H9 (cell line): ENCODE data around the gene STAC. TPM values are rescaled to one million over a fixed set of nuclear protein-coding genes. Genes with fewer than 3 reads are reported as not detected.
"Not testable (repeated sequence)": the region's sequence is repeated elsewhere in the genome, so short reads cannot be mapped to it uniquely, and the experiment has no call there.

ENCODE experiments used
- DNase-seq: peaks from one replicate; pipeline ENCODE4 v3.0.0-alpha.2; 2017
- H2AFZ ChIP-seq: one replicate; pipeline ENCODE4 v1.6.1; 2013; ENCODE audit warnings: mild to moderate bottlenecking, low read length, control low read depth, moderate library complexity
- H2AK5ac ChIP-seq: 2 replicates; pipeline ENCODE4 v1.6.1; 2013; ENCODE audit warnings: low read length, control low read depth, mixed read lengths; ENCODE audit not compliant: insufficient read length
- H2BK120ac ChIP-seq: one replicate; pipeline ENCODE4 v1.6.1; 2013; ENCODE audit warnings: low read depth, mild to moderate bottlenecking, low read length, control low read depth, inconsistent platforms; ENCODE audit not compliant: poor library complexity, severe bottlenecking
- H2BK12ac ChIP-seq: 2 replicates; pipeline ENCODE4 v1.6.1; 2013; ENCODE audit warnings: low read length, control low read depth, mixed read lengths, low read depth; ENCODE audit not compliant: insufficient read length
- H2BK15ac ChIP-seq: 2 replicates; pipeline ENCODE4 v1.6.1; 2013; ENCODE audit warnings: low read depth, low read length, control low read depth
- H2BK20ac ChIP-seq: one replicate; pipeline ENCODE4 v1.6.1; 2013; ENCODE audit warnings: low read depth, mild to moderate bottlenecking, low read length, control low read depth, inconsistent platforms; ENCODE audit not compliant: poor library complexity, severe bottlenecking
- H2BK5ac ChIP-seq: 2 replicates; pipeline ENCODE4 v1.6.1; 2013; ENCODE audit warnings: low read length, control low read depth, mixed read lengths; ENCODE audit not compliant: insufficient read length
- H3K14ac ChIP-seq: 2 replicates; pipeline ENCODE4 v1.6.1; 2013; ENCODE audit warnings: low read length, control low read depth; ENCODE audit not compliant: insufficient read depth
- H3K18ac ChIP-seq: 2 replicates; pipeline ENCODE4 v1.6.1; 2013; ENCODE audit warnings: low read depth, mild to moderate bottlenecking, mixed read lengths, low read length, control low read depth; ENCODE audit not compliant: insufficient read length
- H3K23ac ChIP-seq: 2 replicates; pipeline ENCODE4 v1.6.1; 2013; ENCODE audit warnings: low read length, control low read depth, mixed read lengths, low read depth; ENCODE audit not compliant: insufficient read length
- H3K23me2 ChIP-seq: 2 replicates; pipeline ENCODE4 v1.6.1; 2013; ENCODE audit warnings: low read depth, mild to moderate bottlenecking, mixed read lengths, low read length, control low read depth; ENCODE audit not compliant: insufficient read length, poor library complexity, severe bottlenecking
- H3K27ac ChIP-seq: 2 replicates; pipeline ENCODE4 v1.5.1; 2013; ENCODE audit warnings: low read length, control low read depth, mixed read lengths, low read depth; ENCODE audit not compliant: insufficient read length
- H3K27me3 ChIP-seq: 2 replicates; pipeline ENCODE4 v1.6.1; 2013; ENCODE audit warnings: low read length, control low read depth, inconsistent platforms; ENCODE audit not compliant: insufficient read depth
- H3K4ac ChIP-seq: 2 replicates; pipeline ENCODE4 v1.6.1; 2013; ENCODE audit warnings: low read depth, mild to moderate bottlenecking, control low read depth, inconsistent platforms, low read length, moderate library complexity
- H3K4me1 ChIP-seq: 2 replicates; pipeline ENCODE4 v1.6.1; 2013; ENCODE audit warnings: low read length, control low read depth, inconsistent platforms; ENCODE audit not compliant: insufficient read depth
- H3K4me2 ChIP-seq: 2 replicates; pipeline ENCODE4 v1.6.1; 2013; ENCODE audit warnings: low read length, control low read depth, mixed read lengths; ENCODE audit not compliant: insufficient read length, insufficient read depth
- H3K56ac ChIP-seq: 2 replicates; pipeline ENCODE4 v1.6.1; 2013; ENCODE audit warnings: low read depth, mild to moderate bottlenecking, mixed read lengths, low read length, control low read depth; ENCODE audit not compliant: insufficient read length
- H3K79me1 ChIP-seq: 2 replicates; pipeline ENCODE4 v1.6.1; 2013; ENCODE audit warnings: low read depth, mild to moderate bottlenecking, moderate library complexity, low read length, control low read depth, inconsistent platforms; ENCODE audit not compliant: insufficient read depth, poor library complexity, severe bottlenecking
- H3K79me2 ChIP-seq: 2 replicates; pipeline ENCODE4 v1.6.1; 2013; ENCODE audit warnings: low read length, control low read depth, inconsistent platforms; ENCODE audit not compliant: insufficient read depth
- H3K9ac ChIP-seq: 2 replicates; pipeline ENCODE4 v1.6.1; 2013; ENCODE audit warnings: low read length, control low read depth, mixed read lengths; ENCODE audit not compliant: insufficient read length; ENCODE audit errors: extremely low read depth
- H3K9me3 ChIP-seq: one replicate; pipeline ENCODE4 v1.6.1; 2013; ENCODE audit warnings: low read depth, low read length, inconsistent platforms; ENCODE audit not compliant: control insufficient read depth
- H3T11ph ChIP-seq: one replicate; pipeline ENCODE4 v1.6.1; 2013; ENCODE audit warnings: mild to moderate bottlenecking, low read length, control low read depth, inconsistent platforms
- H4K20me1 ChIP-seq: one replicate; pipeline ENCODE4 v1.6.1; 2013; ENCODE audit not compliant: control insufficient read depth, insufficient read length, insufficient read depth
- H4K5ac ChIP-seq: 2 replicates; pipeline ENCODE4 v1.6.1; 2013; ENCODE audit warnings: low read depth, mild to moderate bottlenecking, mixed read lengths, low read length, control low read depth; ENCODE audit not compliant: insufficient read length
- H4K8ac ChIP-seq: replicated peaks from 2 replicates; pipeline ENCODE4 v1.6.1; 2013; ENCODE audit warnings: low read length, control low read depth, mixed read lengths, low read depth; ENCODE audit not compliant: insufficient read length
- H4K91ac ChIP-seq: 2 replicates; pipeline ENCODE4 v1.6.1; 2013; ENCODE audit warnings: low read depth, mild to moderate bottlenecking, moderate library complexity, mixed read lengths, low read length, control low read depth; ENCODE audit not compliant: insufficient read length
- H3K27ac Mint-ChIP-seq, 3 experiments: 2 replicates in 2 of 3; 3 replicates in 1 of 3; pipeline ENCODE4 v1.8.0; 2020 to 2021; ENCODE audit warnings: mixed read lengths in 3 of 3, mild to moderate bottlenecking in 1 of 3, moderate library complexity in 1 of 3
- H3K27me3 Mint-ChIP-seq: 2 replicates; pipeline ENCODE4 v1.8.0; 2021; ENCODE audit warnings: low read depth, mild to moderate bottlenecking, moderate library complexity, mixed read lengths
- H3K36me3 Mint-ChIP-seq, 3 experiments: 2 replicates in 2 of 3; 3 replicates in 1 of 3; pipeline ENCODE4 v1.8.0; 2020 to 2021; ENCODE audit warnings: low read depth in 3 of 3, mixed read lengths in 3 of 3; ENCODE audit not compliant: insufficient read depth in 1 of 3
- H3K4me1 Mint-ChIP-seq, 2 experiments: 2 replicates each; pipeline ENCODE4 v1.8.0; 2020; ENCODE audit warnings: mixed read lengths in 2 of 2
- H3K4me3 Mint-ChIP-seq, 2 experiments: 2 replicates in 1 of 2; 3 replicates in 1 of 2; pipeline ENCODE4 v1.8.0; 2020 to 2021; ENCODE audit warnings: mild to moderate bottlenecking in 2 of 2, mixed read lengths in 2 of 2, moderate library complexity in 1 of 2
- H3K9me3 Mint-ChIP-seq, 2 experiments: 2 replicates in 1 of 2; 3 replicates in 1 of 2; pipeline ENCODE4 v1.8.0; 2020; ENCODE audit warnings: mild to moderate bottlenecking in 2 of 2, mixed read lengths in 2 of 2, moderate library complexity in 1 of 2
- WGBS: extraction: QIAGEN DNeasy Blood & Tissue Kit; methylation state at CpG from one replicate; pipeline ENCODE4 v1.1.7; 2013; ENCODE audit warnings: missing lambda C conversion rate, low lambda C conversion rate, mixed read lengths; ENCODE audit not compliant: insufficient read length; ENCODE audit errors: extremely low coverage; 5-methylcytosine and 5-hydroxymethylcytosine counted together
- total RNA-seq: library from RNA; stranded (reverse); gene quantifications from 2 replicates; pipeline ENCODE4 v1.2.1, GENCODE V29; 2021
- TF ChIP-seq, protein P1 (sequence below): fragments of 200-600 bp; sonication (generic); conservative IDR thresholded peaks from 3 replicates; pipeline ENCODE4 v1.8.0; 2021; ENCODE audit warnings: antibody characterized with exemption, mild to moderate bottlenecking

Gene STAC
- total RNA-seq, 1 experiment from 2014 or later = 3.0 TPM

- Histone ChIP-seq H3K14ac (no peak overlapping the region), H3K23ac (no peak overlapping the region), H2BK20ac (no peak overlapping the region), H4K8ac (no peak overlapping the region), H3K4ac (no peak overlapping the region), H4K5ac (no peak overlapping the region), H2AK5ac (no peak overlapping the region), H3K27ac (no peak overlapping the region), H3K18ac (no peak overlapping the region), H2AFZ (no peak overlapping the region), H2BK5ac (no peak overlapping the region), H3K4me1 (no peaks in the 10 kb centered on the region), H3K56ac (no peak overlapping the region), H2BK12ac (no peak overlapping the region), H3K79me2 (no peaks in the 10 kb centered on the region), H3K9ac (no peak overlapping the region), H3T11ph (no peak overlapping the region), H3K23me2 (no peaks in the 10 kb centered on the region), H4K91ac (no peak overlapping the region), H2BK120ac (no peak overlapping the region), H3K27me3 (no peaks in the 10 kb centered on the region), H4K20me1 (no peaks in the 10 kb centered on the region), H3K4me2 (no peak overlapping the region), H2BK15ac (no peak overlapping the region), H3K79me1 (no peaks in the 10 kb centered on the region), H3K9me3 (peaks cover 7% of the 10 kb centered on the region)
- no peak overlapping the region for H3K27ac Mint-ChIP-seq
- H3K4me3 Mint-ChIP-seq = no peak overlapping the region
- peaks cover 0 to 14% (median 11%) of the 10 kb centered on the region in 3 experiments; a peak in 4 of 7 replicates for H3K36me3 Mint-ChIP-seq
- no peak for DNase-seq
- TF ChIP-seq, protein P1, sequence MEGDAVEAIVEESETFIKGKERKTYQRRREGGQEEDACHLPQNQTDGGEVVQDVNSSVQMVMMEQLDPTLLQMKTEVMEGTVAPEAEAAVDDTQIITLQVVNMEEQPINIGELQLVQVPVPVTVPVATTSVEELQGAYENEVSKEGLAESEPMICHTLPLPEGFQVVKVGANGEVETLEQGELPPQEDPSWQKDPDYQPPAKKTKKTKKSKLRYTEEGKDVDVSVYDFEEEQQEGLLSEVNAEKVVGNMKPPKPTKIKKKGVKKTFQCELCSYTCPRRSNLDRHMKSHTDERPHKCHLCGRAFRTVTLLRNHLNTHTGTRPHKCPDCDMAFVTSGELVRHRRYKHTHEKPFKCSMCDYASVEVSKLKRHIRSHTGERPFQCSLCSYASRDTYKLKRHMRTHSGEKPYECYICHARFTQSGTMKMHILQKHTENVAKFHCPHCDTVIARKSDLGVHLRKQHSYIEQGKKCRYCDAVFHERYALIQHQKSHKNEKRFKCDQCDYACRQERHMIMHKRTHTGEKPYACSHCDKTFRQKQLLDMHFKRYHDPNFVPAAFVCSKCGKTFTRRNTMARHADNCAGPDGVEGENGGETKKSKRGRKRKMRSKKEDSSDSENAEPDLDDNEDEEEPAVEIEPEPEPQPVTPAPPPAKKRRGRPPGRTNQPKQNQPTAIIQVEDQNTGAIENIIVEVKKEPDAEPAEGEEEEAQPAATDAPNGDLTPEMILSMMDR = no peak
- no CpG with 5 or more reads among the region's 2 CpGs for WGBS
- H3K27me3 Mint-ChIP-seq = no peaks in the 10 kb centered on the region; the same call in 1 of the 2 replicates
- no peaks in the 10 kb centered on the region for H3K4me1 Mint-ChIP-seq
- peaks cover 15 to 21% of the 10 kb centered on the region in 2 experiments for H3K9me3 Mint-ChIP-seq
Observed at GRCh38 chr3:36575241-36575640, 194.9 kb downstream of the STAC start.

DNA sequence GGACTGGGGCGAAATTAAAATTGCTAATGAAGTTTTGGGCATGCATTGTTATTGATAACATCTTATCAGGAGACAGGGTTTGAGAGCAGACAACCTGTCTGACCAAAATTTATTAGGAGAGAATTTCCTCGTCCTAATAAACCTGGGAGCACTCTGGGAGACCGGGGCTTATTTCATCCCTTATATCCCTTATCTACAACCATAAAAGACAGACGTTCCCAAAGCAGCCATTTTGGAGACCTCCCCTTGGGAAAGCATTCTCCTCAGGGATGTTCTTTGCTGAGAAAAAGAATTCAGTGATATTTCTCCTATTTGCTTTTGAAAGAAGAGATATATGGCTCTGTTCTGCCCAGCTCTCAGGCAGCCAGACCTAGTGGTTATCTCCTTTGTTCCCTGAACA is 198.1 kb downstream of the STAC start:
- not testable (repeated sequence) for H3K56ac ChIP-seq, H3K27me3 ChIP-seq, H3K27ac ChIP-seq, H2AK5ac ChIP-seq, H3K4me2 ChIP-seq, H3K23ac ChIP-seq, H2BK12ac ChIP-seq, H4K8ac ChIP-seq, DNase-seq, H4K20me1 ChIP-seq, H3K9ac ChIP-seq, H3T11ph ChIP-seq, H3K27ac Mint-ChIP-seq, H2BK20ac ChIP-seq, H2AFZ ChIP-seq, H2BK5ac ChIP-seq, H3K18ac ChIP-seq, H4K91ac ChIP-seq, H3K4me3 Mint-ChIP-seq, H3K79me2 ChIP-seq, H3K4me1 Mint-ChIP-seq, H2BK15ac ChIP-seq, H3K23me2 ChIP-seq, H3K27me3 Mint-ChIP-seq, H3K4me1 ChIP-seq, H4K5ac ChIP-seq, H3K79me1 ChIP-seq, H3K9me3 ChIP-seq, H3K4ac ChIP-seq, H2BK120ac ChIP-seq, H3K14ac ChIP-seq
- no CpG with 5 or more reads among the region's 4 CpGs for WGBS
- peaks cover 21 to 28% of the 10 kb centered on the region in 2 experiments for H3K9me3 Mint-ChIP-seq
- peaks cover 0 to 14% (median 11%) of the 10 kb centered on the region in 3 experiments; a peak in 4 of 7 replicates for H3K36me3 Mint-ChIP-seq
